Stimulated activated CD4-positive, alpha-beta T cell treated with anti-CD3 and anti-CD28 coated beads, Interleukin-4, amount 100 ng/mL, for 4 hours (primary cell): Measurements from ENCODE around the gene UNKL.

Source experiments
- DNase-seq, 2 experiments: peaks; one replicate each; pipeline ENCODE4 v3.0.0-alpha.2; 2020

The UNKL gene

GRCh38 chr16:1320658-1321240 is 93.8 kb downstream of the UNKL start:
- no peak for DNase-seq

GRCh38 chr16:1320097-1320496 is 94.4 kb downstream of the UNKL start:
- no peak for DNase-seq

- DNase-seq, result no peak
These were observed 95.5 kb downstream of the UNKL start for GRCh38 chr16:1319041-1319440.

- no peak for DNase-seq
These were observed 96.3 kb downstream of the UNKL start for GRCh38 chr16:1318268-1318545.

GRCh38 chr16:1317479-1318267 is 96.8 kb downstream of the UNKL start:
- no peak for DNase-seq

- DNase-seq, result no peak
These were observed 98.5 kb downstream of the UNKL start for GRCh38 chr16:1316033-1316405.

GRCh38 chr16:1315081-1316032 is 99.1 kb downstream of the UNKL start:
- DNase-seq, result no peak

- no peak for DNase-seq
These were observed 100.0 kb downstream of the UNKL start for GRCh38 chr16:1314399-1315068.

- DNase-seq, result no peak
These were observed 100.7 kb downstream of the UNKL start for GRCh38 chr16:1313721-1314369.
